Progenitor cell of endocrine pancreas (in vitro differentiated cells): Measurements from ENCODE around the gene SYNGR1. TPM values are rescaled to one million over a fixed set of nuclear protein-coding genes. Genes with fewer than 3 reads are reported as not detected.

Experiments
- DNase-seq: peaks from one replicate; pipeline ENCODE4 v3.0.0; 2021; ENCODE audit warnings: low spot score; ENCODE audit not compliant: unreplicated experiment
- H3K27ac Mint-ChIP-seq: 2 replicates; pipeline ENCODE4 v1.8.0; 2021; ENCODE audit warnings: mild to moderate bottlenecking, moderate library complexity, mixed read lengths
- H3K27me3 Mint-ChIP-seq: 2 replicates; pipeline ENCODE4 v1.8.0; 2021; ENCODE audit warnings: mixed read lengths
- H3K36me3 Mint-ChIP-seq: 2 replicates; pipeline ENCODE4 v1.8.0; 2022; ENCODE audit warnings: mixed read lengths; ENCODE audit not compliant: insufficient read depth
- H3K4me1 Mint-ChIP-seq: 2 replicates; pipeline ENCODE4 v1.8.0; 2021; ENCODE audit warnings: low read depth, mixed read lengths
- H3K4me3 Mint-ChIP-seq: 2 replicates; pipeline ENCODE4 v1.8.0; 2021; ENCODE audit warnings: low read depth, mild to moderate bottlenecking, moderate library complexity, mixed read lengths
- H3K9me3 Mint-ChIP-seq: 2 replicates; pipeline ENCODE4 v1.8.0; 2021; ENCODE audit warnings: low read depth, mixed read lengths
- total RNA-seq: library from RNA; stranded (reverse); gene quantifications from 2 replicates; pipeline ENCODE4 v1.2.1, GENCODE V29; 2021
- TF ChIP-seq, protein P1 (sequence below): fragments of 200-600 bp; sonication (generic); IDR thresholded peaks from one replicate; pipeline ENCODE4 v1.5.0; 2021; ENCODE audit warnings: antibody characterized with exemption, mild to moderate bottlenecking; ENCODE audit not compliant: unreplicated experiment

SYNGR1 gene
- total RNA-seq, 1 donor from 2014 or later: 36.8 TPM

DNA sequence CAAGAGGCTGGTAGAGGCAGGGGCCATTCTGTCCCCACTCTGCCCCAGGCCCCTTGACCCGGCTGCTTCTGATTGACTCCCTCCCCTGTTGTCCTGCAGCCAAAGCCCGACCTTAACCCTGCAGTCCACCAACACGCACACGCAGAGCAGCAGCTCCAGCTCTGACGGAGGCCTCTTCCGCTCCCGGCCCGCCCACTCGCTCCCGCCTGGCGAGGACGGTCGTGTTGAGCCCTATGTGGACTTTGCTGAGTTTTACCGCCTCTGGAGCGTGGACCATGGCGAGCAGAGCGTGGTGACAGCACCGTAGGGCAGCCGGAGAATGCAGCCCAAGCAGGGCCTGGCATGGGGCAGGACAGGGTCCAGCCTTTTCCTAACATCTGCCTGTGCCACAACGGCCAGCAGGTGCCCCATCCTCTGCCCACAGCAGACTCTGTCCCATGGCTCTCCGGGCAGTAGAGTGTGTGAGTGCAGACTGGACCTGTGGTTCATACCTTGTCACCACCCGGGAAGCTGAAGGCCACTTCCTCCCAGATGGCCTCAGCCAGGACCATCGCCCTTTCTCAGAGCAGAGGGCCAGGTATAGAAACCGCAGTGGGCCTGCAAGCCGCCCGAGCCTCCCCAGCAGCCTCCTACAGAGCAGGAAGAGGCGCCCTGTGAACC, 80.3 kb downstream of the SYNGR1 start:
- Mint-ChIP-seq H3K9me3 (no peaks in the 10 kb centered on the region), H3K4me3 (no peak overlapping the region), H3K4me1 (no peaks in the 10 kb centered on the region), H3K27ac (no peak overlapping the region), H3K27me3 (no peaks in the 10 kb centered on the region), H3K36me3 (peaks cover 3% of the 10 kb centered on the region)
- no peak for DNase-seq
- TF ChIP-seq, protein P1, sequence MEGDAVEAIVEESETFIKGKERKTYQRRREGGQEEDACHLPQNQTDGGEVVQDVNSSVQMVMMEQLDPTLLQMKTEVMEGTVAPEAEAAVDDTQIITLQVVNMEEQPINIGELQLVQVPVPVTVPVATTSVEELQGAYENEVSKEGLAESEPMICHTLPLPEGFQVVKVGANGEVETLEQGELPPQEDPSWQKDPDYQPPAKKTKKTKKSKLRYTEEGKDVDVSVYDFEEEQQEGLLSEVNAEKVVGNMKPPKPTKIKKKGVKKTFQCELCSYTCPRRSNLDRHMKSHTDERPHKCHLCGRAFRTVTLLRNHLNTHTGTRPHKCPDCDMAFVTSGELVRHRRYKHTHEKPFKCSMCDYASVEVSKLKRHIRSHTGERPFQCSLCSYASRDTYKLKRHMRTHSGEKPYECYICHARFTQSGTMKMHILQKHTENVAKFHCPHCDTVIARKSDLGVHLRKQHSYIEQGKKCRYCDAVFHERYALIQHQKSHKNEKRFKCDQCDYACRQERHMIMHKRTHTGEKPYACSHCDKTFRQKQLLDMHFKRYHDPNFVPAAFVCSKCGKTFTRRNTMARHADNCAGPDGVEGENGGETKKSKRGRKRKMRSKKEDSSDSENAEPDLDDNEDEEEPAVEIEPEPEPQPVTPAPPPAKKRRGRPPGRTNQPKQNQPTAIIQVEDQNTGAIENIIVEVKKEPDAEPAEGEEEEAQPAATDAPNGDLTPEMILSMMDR: no peak

DNA sequence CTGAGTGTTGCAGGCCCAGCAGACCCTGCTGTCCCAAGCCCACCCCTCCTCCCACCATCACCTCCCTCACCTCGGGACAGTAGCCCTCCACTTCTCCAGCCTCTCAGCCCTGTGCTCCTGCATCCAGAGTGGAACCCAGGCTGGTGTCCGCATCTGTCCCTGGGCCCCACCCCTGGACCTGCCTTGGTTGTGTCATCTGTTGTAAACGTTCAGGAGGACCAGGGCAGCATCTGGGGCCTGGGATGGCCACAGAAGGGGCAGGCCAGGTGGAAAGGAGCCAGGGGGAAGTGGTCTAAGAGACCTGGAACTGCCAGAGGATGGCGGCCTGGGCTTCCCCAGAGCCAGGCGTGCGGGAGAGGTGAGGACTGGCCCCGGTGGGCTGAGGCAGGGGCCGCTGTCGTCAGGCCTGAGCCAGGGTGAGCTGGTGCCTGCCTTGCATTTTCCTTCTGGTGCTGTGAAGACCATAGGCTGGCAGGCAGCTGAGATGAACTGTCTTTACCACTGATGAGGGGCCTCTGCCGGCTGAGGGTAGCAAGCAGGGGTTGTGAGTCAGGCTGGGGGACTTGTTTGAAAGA, 80.9 kb downstream of the SYNGR1 start:
- Mint-ChIP-seq H3K4me1 (no peaks in the 10 kb centered on the region), H3K27me3 (no peaks in the 10 kb centered on the region), H3K4me3 (no peak overlapping the region), H3K36me3 (peaks cover 3% of the 10 kb centered on the region), H3K9me3 (no peaks in the 10 kb centered on the region), H3K27ac (peak overlapping the region; percentile 49)
- TF ChIP-seq, protein P1: no peak
- DNase-seq: no peak

DNA sequence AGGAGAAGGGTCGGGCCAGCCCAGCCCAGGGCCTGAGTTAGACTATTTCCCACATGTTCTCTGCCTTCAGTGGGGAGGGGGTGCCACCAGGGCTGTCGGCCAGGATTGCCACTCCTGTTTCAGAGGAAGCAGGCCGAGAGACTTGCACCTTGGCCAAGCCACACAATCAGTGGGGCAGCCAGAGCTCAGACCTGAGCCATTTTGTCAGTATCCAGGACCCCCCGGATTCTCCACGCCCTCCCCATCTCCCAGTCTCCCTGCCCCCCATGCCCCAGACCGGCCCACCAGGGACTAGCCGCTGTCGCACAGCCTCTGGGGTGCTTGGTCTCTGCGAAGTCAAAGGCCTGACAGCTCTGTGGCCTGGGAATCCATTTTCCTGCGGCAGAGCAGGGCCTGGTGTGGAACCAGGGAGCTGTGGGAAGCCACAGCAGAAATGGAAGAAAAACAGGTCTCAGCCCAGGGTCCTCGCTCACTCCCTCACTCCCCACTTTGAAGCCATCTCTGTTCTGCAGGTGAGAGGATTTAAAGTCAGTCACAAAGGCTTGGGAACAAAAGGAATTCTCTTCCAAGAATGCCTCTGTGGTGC, 81.5 kb downstream of the SYNGR1 start:
- no peak for DNase-seq
- Mint-ChIP-seq H3K9me3 (no peaks in the 10 kb centered on the region), H3K4me1 (no peaks in the 10 kb centered on the region), H3K27me3 (no peaks in the 10 kb centered on the region), H3K27ac (no peak overlapping the region), H3K4me3 (no peak overlapping the region), H3K36me3 (peaks cover 2% of the 10 kb centered on the region)
- TF ChIP-seq, protein P1: no peak

DNA sequence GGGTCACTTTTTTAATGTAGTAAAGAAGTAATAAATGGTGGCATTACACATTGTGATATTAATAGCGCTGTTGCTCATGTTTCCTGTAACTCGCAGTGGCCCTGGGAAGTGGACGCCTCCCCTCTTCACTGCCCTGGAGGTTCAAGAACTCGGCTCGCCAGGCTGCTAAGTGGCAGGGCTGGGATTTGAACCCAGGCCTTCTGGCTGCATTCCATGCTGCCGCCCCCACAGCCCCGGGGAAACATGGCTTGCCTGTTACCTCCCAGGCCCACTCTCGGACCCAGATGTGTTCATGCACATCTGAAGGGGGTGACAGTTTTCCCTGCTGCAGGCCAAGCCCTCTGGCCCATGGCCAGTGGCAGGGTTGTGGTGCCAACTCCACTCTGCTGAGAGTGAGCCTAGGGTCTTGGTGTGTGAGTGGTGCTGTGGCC, 82.0 kb downstream of the SYNGR1 start:
- peaks cover 2% of the 10 kb centered on the region for H3K36me3 Mint-ChIP-seq
- H3K27ac Mint-ChIP-seq: no peak overlapping the region
- no peaks in the 10 kb centered on the region for H3K9me3 Mint-ChIP-seq
- DNase-seq: no peak
- no peaks in the 10 kb centered on the region for H3K27me3 Mint-ChIP-seq
- TF ChIP-seq, protein P1: no peak
- H3K4me3 Mint-ChIP-seq: no peak overlapping the region
- no peaks in the 10 kb centered on the region for H3K4me1 Mint-ChIP-seq

DNA sequence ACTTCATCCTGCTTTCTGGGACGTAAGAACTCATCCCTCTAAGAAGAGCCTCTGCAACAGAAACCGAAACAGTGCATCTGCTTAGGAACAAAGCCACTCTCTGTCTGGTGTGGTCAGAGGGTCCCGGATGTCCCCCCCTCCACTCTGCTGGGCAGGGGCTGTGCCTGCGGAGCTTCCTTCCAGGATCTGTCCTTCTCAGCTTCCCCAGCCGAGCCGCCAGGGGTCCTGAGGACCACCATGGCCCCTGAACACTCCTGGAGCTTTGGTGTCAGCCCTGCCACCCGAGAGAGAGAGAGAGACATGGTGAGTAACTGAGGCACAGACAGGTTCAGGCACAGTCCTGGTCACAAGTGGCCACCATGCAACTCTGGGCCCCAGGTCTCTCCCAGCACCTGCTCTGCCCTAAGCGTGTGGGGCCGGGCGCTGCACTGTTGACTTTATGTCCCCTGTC, 82.6 kb downstream of the SYNGR1 start:
- Mint-ChIP-seq H3K27ac (no peak overlapping the region), H3K9me3 (no peaks in the 10 kb centered on the region), H3K36me3 (peaks cover 2% of the 10 kb centered on the region), H3K4me3 (no peak overlapping the region), H3K4me1 (peaks cover 4% of the 10 kb centered on the region), H3K27me3 (no peaks in the 10 kb centered on the region)
- TF ChIP-seq, protein P1: no peak
- DNase-seq: no peak
